Testis (tissue), 3 donors: ENCODE data around the gene TSTD1. TPM values are rescaled to one million over a fixed set of nuclear protein-coding genes. Genes with fewer than 3 reads are reported as not detected.
"Not testable (repeated sequence)": the region's sequence is repeated elsewhere in the genome, so short reads cannot be mapped to it uniquely, and the experiment has no call there.

ENCODE experiments used
- DNase-seq: peaks from one replicate; pipeline ENCODE4 v3.0.0-alpha.2; 2019
- H3K27ac ChIP-seq, 2 donors: fragments of 200-600 bp; sonication (generic); one replicate each; pipeline ENCODE4 v1.5.1; 2019
- H3K27me3 ChIP-seq: fragments of 200-600 bp; sonication (generic); one replicate; pipeline ENCODE4 v1.5.1; 2019
- H3K36me3 ChIP-seq: fragments of 200-600 bp; sonication (generic); one replicate; pipeline ENCODE4 v1.5.1; 2017; ENCODE audit warnings: low read depth; ENCODE audit errors: missing control alignments
- H3K4me1 ChIP-seq: fragments of 200-600 bp; sonication (generic); one replicate; pipeline ENCODE4 v1.5.1; 2019
- H3K4me3 ChIP-seq, 2 donors: fragments of 200-600 bp; sonication (generic); one replicate each; pipeline ENCODE4 v1.5.1; 2017 to 2019
- H3K9me3 ChIP-seq: fragments of 200-600 bp; sonication (generic); one replicate; pipeline ENCODE4 v1.5.1; 2017
- POLR2A ChIP-seq: fragments of 450-650 bp; IDR thresholded peaks from one replicate; pipeline ENCODE4 v1.6.1; 2017; ENCODE audit warnings: antibody characterized with exemption, mild to moderate bottlenecking, moderate library complexity
- WGBS, 2 donors: methylation state at CpG; one replicate each; pipeline ENCODE4 v1.1.5; 2018; 5-methylcytosine and 5-hydroxymethylcytosine counted together
- intact Hi-C: fragments of 100-400 bp; cut with DNase I; formaldehyde crosslinking; loops from one replicate; pipeline ENCODE4 v1.15.1; 2023; ENCODE audit warnings: low total_unique reads
- polyA plus RNA-seq: library from polyadenylated mRNA; stranded (reverse); fragments of 350-450 nt; fragmentation: Illumina TruSeq; extraction: RNeasy Lipid Tissue Mini Kit (QIAGEN cat#74804); gene quantifications from one replicate; pipeline ENCODE4 v1.2.3, GENCODE V29; 2014; ENCODE audit warnings: low read depth, low replicate concordance; ENCODE audit not compliant: insufficient read depth
- small RNA-seq, 2 donors: library from RNA; depleted of rRNA; stranded (forward); fragments of <200 nt; gene quantifications; one replicate each; pipeline ENCODE3, GENCODE V24; 2016
- total RNA-seq, 2 donors: library from RNA; depleted of rRNA; stranded (reverse); fragments of >200 nt; gene quantifications; one replicate each; pipeline ENCODE4 v1.2.3, GENCODE V29; 2016
- TF ChIP-seq, protein P1 (sequence below), 3 experiments: fragments of 450-650 bp in 2 of 3; fragments of 200-600 bp in 1 of 3; sonication (generic) in 1 of 3; IDR thresholded peaks; one replicate each; pipeline ENCODE4 v1.5.1; 2016 to 2019; ENCODE audit warnings: antibody characterized with exemption in 3 of 3, mild to moderate bottlenecking in 2 of 3, moderate library complexity in 1 of 3

The TSTD1 gene
- total and polyA plus RNA-seq, 3 donors from 2014 or later, result 52.2 to 103 (median 100) TPM

DNA sequence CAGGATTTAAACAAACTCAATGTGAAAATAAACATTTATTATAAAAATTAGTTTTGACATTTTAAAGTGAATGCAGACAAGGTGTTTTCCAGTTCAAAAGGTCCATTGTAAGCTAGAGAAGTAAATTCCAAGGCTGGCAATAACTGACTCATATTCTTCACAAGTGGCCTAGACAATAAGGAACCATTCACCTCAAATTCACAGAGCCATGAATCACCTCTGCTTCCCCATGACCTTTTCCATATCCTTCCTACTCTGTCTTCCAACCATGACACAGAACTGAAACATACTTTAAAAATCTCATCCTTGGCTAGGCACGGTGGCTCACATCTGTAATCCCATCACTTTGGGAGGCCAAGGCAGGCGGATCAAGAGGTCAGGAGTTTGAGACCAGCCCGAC, 42.6 kb downstream of the TSTD1 start:
- 86 to 93% methylated on average over 3 of the region's 3 CpGs for WGBS, 2 donors
- Histone ChIP-seq H3K27ac (no peak overlapping the region), H3K4me3 (no peak overlapping the region), H3K4me1 (no peaks in the 10 kb centered on the region), H3K36me3 (no peaks in the 10 kb centered on the region), H3K27me3 (no peaks in the 10 kb centered on the region), H3K9me3 (no peaks in the 10 kb centered on the region)
- intact Hi-C loops, result loop anchor here (10.0 kb wide), 1 partner anchor 99 kb away; the partner anchor contains the start of gene KLHDC9
- DNase-seq, result no peak
- TF ChIP-seq POLR2A, result no peak
- TF ChIP-seq, protein P1, sequence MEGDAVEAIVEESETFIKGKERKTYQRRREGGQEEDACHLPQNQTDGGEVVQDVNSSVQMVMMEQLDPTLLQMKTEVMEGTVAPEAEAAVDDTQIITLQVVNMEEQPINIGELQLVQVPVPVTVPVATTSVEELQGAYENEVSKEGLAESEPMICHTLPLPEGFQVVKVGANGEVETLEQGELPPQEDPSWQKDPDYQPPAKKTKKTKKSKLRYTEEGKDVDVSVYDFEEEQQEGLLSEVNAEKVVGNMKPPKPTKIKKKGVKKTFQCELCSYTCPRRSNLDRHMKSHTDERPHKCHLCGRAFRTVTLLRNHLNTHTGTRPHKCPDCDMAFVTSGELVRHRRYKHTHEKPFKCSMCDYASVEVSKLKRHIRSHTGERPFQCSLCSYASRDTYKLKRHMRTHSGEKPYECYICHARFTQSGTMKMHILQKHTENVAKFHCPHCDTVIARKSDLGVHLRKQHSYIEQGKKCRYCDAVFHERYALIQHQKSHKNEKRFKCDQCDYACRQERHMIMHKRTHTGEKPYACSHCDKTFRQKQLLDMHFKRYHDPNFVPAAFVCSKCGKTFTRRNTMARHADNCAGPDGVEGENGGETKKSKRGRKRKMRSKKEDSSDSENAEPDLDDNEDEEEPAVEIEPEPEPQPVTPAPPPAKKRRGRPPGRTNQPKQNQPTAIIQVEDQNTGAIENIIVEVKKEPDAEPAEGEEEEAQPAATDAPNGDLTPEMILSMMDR (IDR thresholded peaks at IDR 0.05), result no peak

GRCh38 chr1:160993544-160994193, 45.1 kb downstream of the TSTD1 start:
- no peaks in the 10 kb centered on the region for H3K9me3 ChIP-seq
- H3K36me3 ChIP-seq, result no peaks in the 10 kb centered on the region
- WGBS, 2 donors, result 82 to 88% methylated on average over 14 of the region's 14 CpGs
- TF ChIP-seq, protein P1 (IDR thresholded peaks at IDR 0.05), result peak in 2 of 3 experiments; percentile 24 to 26
- no peak for TF ChIP-seq POLR2A
- no peak overlapping the region for H3K27ac ChIP-seq
- DNase-seq, result no peak
- H3K27me3 ChIP-seq, result no peaks in the 10 kb centered on the region
- H3K4me1 ChIP-seq, result peaks cover 3% of the 10 kb centered on the region
- intact Hi-C loops, result loop anchor here (10.0 kb wide), 1 partner anchor 101 kb away; the partner anchor contains the start of gene KLHDC9
- no peak overlapping the region for H3K4me3 ChIP-seq

DNA sequence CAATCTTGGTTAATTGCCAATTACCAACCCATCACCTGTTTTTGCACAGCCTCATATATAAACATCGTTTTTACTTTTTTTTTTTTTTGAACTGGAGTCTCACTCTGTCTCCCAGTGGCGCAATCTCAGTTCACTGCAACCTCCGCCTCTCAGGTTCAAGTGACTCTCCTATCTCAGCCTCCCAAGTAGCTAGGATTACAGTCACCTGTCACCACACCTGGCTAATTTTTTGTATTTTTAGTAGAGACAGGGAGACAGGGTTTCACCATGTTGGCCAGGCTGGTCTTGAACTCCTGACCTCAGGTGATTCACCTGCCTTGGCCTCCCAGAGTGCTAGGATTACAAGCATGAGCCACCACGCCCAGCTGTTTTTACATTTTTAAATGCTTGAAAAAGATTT, 46.7 kb downstream of the TSTD1 start:
- intact Hi-C loops, result loop anchor here (10.0 kb wide), 1 partner anchor 103 kb away; the partner anchor contains the start of gene KLHDC9
- not testable (repeated sequence) for H3K9me3 ChIP-seq, H3K4me1 ChIP-seq, H3K27ac ChIP-seq, DNase-seq, H3K27me3 ChIP-seq, H3K36me3 ChIP-seq, H3K4me3 ChIP-seq
- 82 to 91% methylated on average over 4 of the region's 4 CpGs for WGBS, 2 donors

Small RNA genes within 50 kb of the gene (small RNA-seq; reads per million reads assigned to genes)
- 0 reads per million in 2 donors for gene AL591806.2

Other genes with a start within 250 kb of the TSTD1 start
- under 1 TPM in 1 of 2 donors, not detected in 1; 0.68 TPM for gene LY9, start 242.8 kb downstream of the TSTD1 start, total RNA-seq
- gene LY9, start 242.8 kb downstream of the TSTD1 start, polyA plus RNA-seq, result 0.71 TPM
- gene CD244, start 176.1 kb downstream of the TSTD1 start, total RNA-seq, result 1 to 10 TPM; 1.4 to 2.3 TPM
- 2.4 TPM for gene CD244, start 176.1 kb downstream of the TSTD1 start, polyA plus RNA-seq
- gene ITLN1, start 153.8 kb downstream of the TSTD1 start, total RNA-seq, result 1 to 10 TPM; 2.3 to 8.8 TPM
- gene ITLN1, start 153.8 kb downstream of the TSTD1 start, polyA plus RNA-seq, result 45.8 TPM
- gene ITLN2, start 84.2 kb downstream of the TSTD1 start, total RNA-seq, result 1 to 10 TPM in 1 of 2 donors, not detected in 1; 6.4 TPM
- gene ITLN2, start 84.2 kb downstream of the TSTD1 start, polyA plus RNA-seq, result 1.5 TPM
- gene F11R, start 17.8 kb downstream of the TSTD1 start, total RNA-seq, result 10 to 100 TPM; 34.5 to 38.3 TPM
- gene F11R, start 17.8 kb downstream of the TSTD1 start, polyA plus RNA-seq, result 54.0 TPM
- 10 to 100 TPM; 50.8 to 61.9 TPM for gene USF1, start 7.0 kb upstream of the TSTD1 start, total RNA-seq
- 38.8 TPM for gene USF1, start 7.0 kb upstream of the TSTD1 start, polyA plus RNA-seq
- 1 to 10 TPM in 1 of 2 donors, under 1 TPM in 1; 0.79 to 1.6 TPM for gene ARHGAP30, start 30.9 kb upstream of the TSTD1 start, total RNA-seq
- gene ARHGAP30, start 30.9 kb upstream of the TSTD1 start, polyA plus RNA-seq, result 5.4 TPM
- 1 to 10 TPM in 1 of 2 donors, under 1 TPM in 1; 0.63 to 1.2 TPM for gene NECTIN4, start 50.6 kb upstream of the TSTD1 start, total RNA-seq
- gene NECTIN4, start 50.6 kb upstream of the TSTD1 start, polyA plus RNA-seq, result 1.3 TPM
- 10 to 100 TPM; 55.8 to 57.2 TPM for gene KLHDC9, start 59.4 kb upstream of the TSTD1 start, total RNA-seq
- 144 TPM for gene KLHDC9, start 59.4 kb upstream of the TSTD1 start, polyA plus RNA-seq
- gene PFDN2, start 79.1 kb upstream of the TSTD1 start, total RNA-seq, result 10 to 100 TPM; 76.8 to 88.6 TPM
- gene PFDN2, start 79.1 kb upstream of the TSTD1 start, polyA plus RNA-seq, result 96.3 TPM
- 10 to 100 TPM; 44.8 to 51.1 TPM for gene NIT1, start 79.1 kb upstream of the TSTD1 start, total RNA-seq
- gene NIT1, start 79.1 kb upstream of the TSTD1 start, polyA plus RNA-seq, result 51.1 TPM
- 10 to 100 TPM; 53.8 to 54.0 TPM for gene DEDD, start 93.7 kb upstream of the TSTD1 start, total RNA-seq
- gene DEDD, start 93.7 kb upstream of the TSTD1 start, polyA plus RNA-seq, result 92.7 TPM
- gene UFC1, start 115.0 kb upstream of the TSTD1 start, total RNA-seq, result 10 to 100 TPM; 36.9 to 68.3 TPM
- 129 TPM for gene UFC1, start 115.0 kb upstream of the TSTD1 start, polyA plus RNA-seq
- gene USP21, start 120.5 kb upstream of the TSTD1 start, total RNA-seq, result 10 to 100 TPM; 49.5 to 51.2 TPM
- gene USP21, start 120.5 kb upstream of the TSTD1 start, polyA plus RNA-seq, result 45.6 TPM
- 10 to 100 TPM; 19.5 to 24.8 TPM for gene PPOX, start 127.5 kb upstream of the TSTD1 start, total RNA-seq
- gene PPOX, start 127.5 kb upstream of the TSTD1 start, polyA plus RNA-seq, result 20.5 TPM
- 10 to 100 TPM; 46.3 to 62.2 TPM for gene B4GALT3, start 138.5 kb upstream of the TSTD1 start, total RNA-seq
- gene B4GALT3, start 138.5 kb upstream of the TSTD1 start, polyA plus RNA-seq, result 56.2 TPM
- 1 to 10 TPM; 2.4 to 3.2 TPM for gene ADAMTS4, start 160.1 kb upstream of the TSTD1 start, total RNA-seq
- gene ADAMTS4, start 160.1 kb upstream of the TSTD1 start, polyA plus RNA-seq, result 2.7 TPM
- gene NDUFS2, start 163.4 kb upstream of the TSTD1 start, total RNA-seq, result 100 to 1,000 TPM; 117 to 129 TPM
- 82.9 TPM for gene NDUFS2, start 163.4 kb upstream of the TSTD1 start, polyA plus RNA-seq
- gene FCER1G, start 176.3 kb upstream of the TSTD1 start, total RNA-seq, result 10 to 100 TPM in 1 of 2 donors, 1 to 10 TPM in 1; 2.1 to 13.3 TPM
- gene FCER1G, start 176.3 kb upstream of the TSTD1 start, polyA plus RNA-seq, result 60.9 TPM
- not detected for gene APOA2, start 184.7 kb upstream of the TSTD1 start, total RNA-seq
- 1.6 TPM for gene APOA2, start 184.7 kb upstream of the TSTD1 start, polyA plus RNA-seq
- gene TOMM40L, start 187.1 kb upstream of the TSTD1 start, total RNA-seq, result 1 to 10 TPM; 4.7 to 6.0 TPM
- 7.5 TPM for gene TOMM40L, start 187.1 kb upstream of the TSTD1 start, polyA plus RNA-seq
- under 1 TPM; 0.31 to 0.68 TPM for gene NR1I3, start 199.2 kb upstream of the TSTD1 start, total RNA-seq
- 0.57 TPM for gene NR1I3, start 199.2 kb upstream of the TSTD1 start, polyA plus RNA-seq
- 1 to 10 TPM in 1 of 2 donors, under 1 TPM in 1; 0.79 to 3.0 TPM for gene PCP4L1, start 219.8 kb upstream of the TSTD1 start, total RNA-seq
- gene PCP4L1, start 219.8 kb upstream of the TSTD1 start, polyA plus RNA-seq, result 4.3 TPM